Ovary (tissue), 3 donors: ENCODE measurements around the gene HCFC1R1.

Experiments used
- CTCF ChIP-seq, 3 donors: fragments of 450-650 bp in 2 of 3; fragments of 200-600 bp in 1 of 3; IDR thresholded peaks; one replicate each; pipeline versions ENCODE4 v1.5.1 to v1.8.0; 2016 to 2022; ENCODE audit warnings: antibody characterized with exemption in 3 of 3, mild to moderate bottlenecking in 1 of 3
- POLR2A ChIP-seq: fragments of 450-650 bp; IDR thresholded peaks from one replicate; pipeline ENCODE4 v1.6.1; 2017; ENCODE audit warnings: antibody characterized with exemption, mild to moderate bottlenecking, moderate library complexity
- donor health status: DM: no; HTN: no; CAD: no.

- TF ChIP-seq POLR2A, result no peak
- TF ChIP-seq CTCF (IDR thresholded peaks at IDR 0.05), result no peak
Measured at GRCh38 chr16:3022684-3023414, 893 bp downstream of the HCFC1R1 start.
